Measurements from ENCODE around the gene PTPN12.
"Not testable (repeated sequence)": the region's sequence is repeated elsewhere in the genome, so short reads cannot be mapped to it uniquely, and the experiment has no call there.

DNA sequence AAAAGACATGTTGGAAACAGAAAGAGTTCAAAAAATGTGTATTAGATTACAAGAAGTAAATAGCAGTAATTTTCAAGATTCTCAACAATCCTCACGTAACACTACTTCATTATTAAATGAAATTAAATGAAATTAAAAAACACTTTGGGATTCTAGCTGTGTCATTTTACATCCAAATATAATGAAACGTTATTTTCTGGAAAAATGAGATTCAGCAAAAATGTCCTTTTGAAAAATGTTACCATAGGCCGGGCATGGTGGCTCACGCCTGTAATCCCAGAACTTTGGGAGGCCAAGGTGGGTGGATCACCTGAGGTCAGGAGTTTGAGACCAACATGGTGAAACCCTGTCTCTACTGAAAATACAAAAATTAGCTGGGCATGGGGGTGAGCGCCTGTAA lies 15.6 kb upstream of the PTPN12 start:
- TF ChIP-seq, protein P1, sequence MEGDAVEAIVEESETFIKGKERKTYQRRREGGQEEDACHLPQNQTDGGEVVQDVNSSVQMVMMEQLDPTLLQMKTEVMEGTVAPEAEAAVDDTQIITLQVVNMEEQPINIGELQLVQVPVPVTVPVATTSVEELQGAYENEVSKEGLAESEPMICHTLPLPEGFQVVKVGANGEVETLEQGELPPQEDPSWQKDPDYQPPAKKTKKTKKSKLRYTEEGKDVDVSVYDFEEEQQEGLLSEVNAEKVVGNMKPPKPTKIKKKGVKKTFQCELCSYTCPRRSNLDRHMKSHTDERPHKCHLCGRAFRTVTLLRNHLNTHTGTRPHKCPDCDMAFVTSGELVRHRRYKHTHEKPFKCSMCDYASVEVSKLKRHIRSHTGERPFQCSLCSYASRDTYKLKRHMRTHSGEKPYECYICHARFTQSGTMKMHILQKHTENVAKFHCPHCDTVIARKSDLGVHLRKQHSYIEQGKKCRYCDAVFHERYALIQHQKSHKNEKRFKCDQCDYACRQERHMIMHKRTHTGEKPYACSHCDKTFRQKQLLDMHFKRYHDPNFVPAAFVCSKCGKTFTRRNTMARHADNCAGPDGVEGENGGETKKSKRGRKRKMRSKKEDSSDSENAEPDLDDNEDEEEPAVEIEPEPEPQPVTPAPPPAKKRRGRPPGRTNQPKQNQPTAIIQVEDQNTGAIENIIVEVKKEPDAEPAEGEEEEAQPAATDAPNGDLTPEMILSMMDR (conservative IDR thresholded peaks at IDR 0.05 in 1 of 2, IDR thresholded peaks at IDR 0.05 in 1 of 2; ENCODE audit: extremely low read depth in 1 of 2, insufficient read depth in 1 of 2, low read depth in 1 of 2, low read length in 2 of 2): not testable (repeated sequence)
- not testable (repeated sequence) for TF ChIP-seq EZH2 (IDR thresholded peaks at IDR 0.05; ENCODE audit: borderline replicate concordance, low read length)
